Mucosa of stomach (tissue), 1 donor: Measurements from ENCODE around the gene PRLR.

Experiments used
- H3K27me3 ChIP-seq: one replicate; pipeline ENCODE4 v1.7.0; 2013; ENCODE audit warnings: mild to moderate bottlenecking, low read length; ENCODE audit not compliant: control insufficient read depth, insufficient read depth
- H3K36me3 ChIP-seq: one replicate; pipeline ENCODE4 v1.7.0; 2013; ENCODE audit warnings: low read length; ENCODE audit not compliant: control insufficient read depth, insufficient read depth
- H3K4me1 ChIP-seq: one replicate; pipeline ENCODE4 v1.7.0; 2013; ENCODE audit warnings: mild to moderate bottlenecking, low read length; ENCODE audit not compliant: control insufficient read depth, insufficient read depth
- H3K4me3 ChIP-seq: one replicate; pipeline ENCODE4 v1.7.0; 2013; ENCODE audit warnings: low read length
- H3K9ac ChIP-seq: one replicate; pipeline ENCODE4 v1.7.0; 2013; ENCODE audit warnings: mild to moderate bottlenecking, low read length, moderate library complexity
- H3K9me3 ChIP-seq: one replicate; pipeline ENCODE4 v1.7.0; 2013; ENCODE audit warnings: mild to moderate bottlenecking, low read length, moderate library complexity; ENCODE audit not compliant: control insufficient read depth
- donor health status: Pancreatic carcinoma.

Gene PRLR

DNA sequence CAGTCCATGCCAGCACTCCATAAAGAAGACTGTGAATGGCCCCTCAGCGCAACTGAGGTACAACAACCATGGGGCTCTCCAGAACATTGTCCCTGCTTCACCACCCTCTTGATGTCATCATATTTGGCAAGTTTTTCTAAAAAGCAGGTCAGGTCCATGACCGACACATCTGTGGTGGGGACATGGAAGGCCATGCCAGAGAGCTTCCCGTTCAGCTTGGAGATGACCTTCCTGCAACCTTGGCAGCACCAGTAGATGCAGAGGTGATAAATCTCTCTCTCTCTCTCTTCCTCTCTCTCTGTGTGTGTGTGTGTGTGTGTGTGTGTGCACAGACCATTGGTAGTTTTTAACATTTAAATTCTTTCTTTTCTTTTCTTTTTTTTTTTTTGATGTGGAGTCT is 147.1 kb downstream of the PRLR start:
- H3K4me3 ChIP-seq: no peak overlapping the region
- H3K9me3 ChIP-seq: no peaks in the 10 kb centered on the region
- no peaks in the 10 kb centered on the region for H3K36me3 ChIP-seq
- no peaks in the 10 kb centered on the region for H3K27me3 ChIP-seq
- no peaks in the 10 kb centered on the region for H3K4me1 ChIP-seq
- no peak overlapping the region for H3K9ac ChIP-seq

DNA sequence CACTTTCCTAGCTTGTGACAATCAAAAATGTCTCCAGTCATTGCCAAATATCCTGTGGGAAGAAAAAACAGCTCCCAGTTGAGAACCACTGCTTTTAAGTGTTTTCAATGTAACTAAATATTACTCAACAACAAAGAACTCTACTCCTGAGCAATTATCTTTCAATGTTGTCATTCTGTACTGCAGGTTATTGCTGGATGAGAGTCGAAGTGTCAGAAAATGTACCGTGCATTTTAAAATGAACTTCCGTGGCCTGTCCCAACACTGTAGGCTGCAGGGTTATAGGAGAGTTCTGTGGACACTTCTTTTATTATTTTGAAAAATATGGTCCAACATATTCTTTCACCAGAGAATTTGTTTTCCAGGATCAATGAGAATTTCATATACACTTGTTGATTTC is 147.8 kb downstream of the PRLR start:
- no peak overlapping the region for H3K4me3 ChIP-seq
- H3K36me3 ChIP-seq: no peaks in the 10 kb centered on the region
- no peaks in the 10 kb centered on the region for H3K4me1 ChIP-seq
- no peaks in the 10 kb centered on the region for H3K27me3 ChIP-seq
- H3K9me3 ChIP-seq: no peaks in the 10 kb centered on the region
- H3K9ac ChIP-seq: no peak overlapping the region

DNA sequence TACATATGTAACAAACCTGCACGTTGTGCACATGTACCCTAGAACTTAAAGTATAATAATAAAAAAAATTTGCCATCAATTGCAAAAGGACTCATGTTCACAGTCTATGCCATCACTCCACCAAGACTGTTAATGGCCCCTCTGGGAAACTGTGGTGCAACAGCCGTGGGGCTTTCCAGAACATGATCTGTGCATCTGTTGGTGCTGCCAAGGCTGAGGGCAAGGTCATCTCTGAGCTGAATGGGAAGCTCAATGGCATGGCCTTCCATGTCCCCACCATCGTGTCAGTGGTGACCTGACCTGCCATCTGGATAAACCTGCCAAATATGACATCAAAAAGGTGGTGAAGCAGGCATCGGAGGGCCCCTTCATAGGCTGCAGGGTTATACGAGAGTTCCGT is 149.2 kb downstream of the PRLR start:
- no peaks in the 10 kb centered on the region for H3K9me3 ChIP-seq
- no peak overlapping the region for H3K9ac ChIP-seq
- no peaks in the 10 kb centered on the region for H3K27me3 ChIP-seq
- no peak overlapping the region for H3K4me3 ChIP-seq
- no peaks in the 10 kb centered on the region for H3K4me1 ChIP-seq
- no peaks in the 10 kb centered on the region for H3K36me3 ChIP-seq

DNA sequence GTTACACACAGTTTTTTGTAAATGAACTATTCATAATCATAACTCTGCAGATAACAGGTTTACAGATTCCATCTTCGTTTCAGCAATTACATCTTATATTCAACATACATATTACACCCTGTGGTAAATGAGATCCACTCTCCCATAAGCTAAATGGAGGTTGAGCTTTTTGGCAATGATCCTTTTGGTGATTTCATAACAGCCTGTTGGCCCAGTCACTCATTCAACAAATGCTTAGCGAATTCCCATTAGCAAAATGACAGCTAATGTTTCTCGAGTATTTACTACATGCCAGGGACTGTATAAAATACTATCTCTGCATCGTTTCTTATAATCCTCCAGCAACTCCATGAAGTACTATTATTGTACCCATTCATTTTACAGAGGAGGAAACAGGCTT is 157.1 kb downstream of the PRLR start:
- H3K9ac ChIP-seq: no peak overlapping the region

DNA sequence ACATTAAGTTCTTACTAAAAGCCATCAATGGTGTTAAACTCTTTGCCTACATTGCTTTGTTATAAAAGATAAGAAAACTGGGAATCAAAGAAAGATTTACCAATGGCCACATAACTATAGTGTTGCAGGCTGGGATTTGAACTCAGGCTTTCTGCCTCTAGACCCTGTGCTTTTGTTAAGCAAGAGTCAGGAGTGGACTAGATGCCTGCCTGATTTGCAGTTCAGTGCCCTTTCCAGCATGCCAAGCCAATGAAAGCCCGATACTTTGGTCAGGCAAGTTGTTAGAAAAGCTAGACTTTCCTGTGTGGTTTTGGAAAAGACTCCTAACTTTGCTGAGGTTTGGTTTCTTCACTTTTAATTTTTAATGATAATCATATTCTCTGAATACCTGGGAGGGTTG is 161.1 kb downstream of the PRLR start:
- Histone ChIP-seq H3K9ac (no peak overlapping the region), H3K4me3 (no peak overlapping the region), H3K36me3 (no peaks in the 10 kb centered on the region), H3K9me3 (no peaks in the 10 kb centered on the region), H3K27me3 (no peaks in the 10 kb centered on the region), H3K4me1 (no peaks in the 10 kb centered on the region)

More for the DNA sequence above, 157.1 kb downstream of the PRLR start:
- no peaks in the 10 kb centered on the region for H3K27me3 ChIP-seq
- H3K4me3 ChIP-seq: no peak overlapping the region
- no peaks in the 10 kb centered on the region for H3K9me3 ChIP-seq
- no peaks in the 10 kb centered on the region for H3K36me3 ChIP-seq
- no peaks in the 10 kb centered on the region for H3K4me1 ChIP-seq

DNA sequence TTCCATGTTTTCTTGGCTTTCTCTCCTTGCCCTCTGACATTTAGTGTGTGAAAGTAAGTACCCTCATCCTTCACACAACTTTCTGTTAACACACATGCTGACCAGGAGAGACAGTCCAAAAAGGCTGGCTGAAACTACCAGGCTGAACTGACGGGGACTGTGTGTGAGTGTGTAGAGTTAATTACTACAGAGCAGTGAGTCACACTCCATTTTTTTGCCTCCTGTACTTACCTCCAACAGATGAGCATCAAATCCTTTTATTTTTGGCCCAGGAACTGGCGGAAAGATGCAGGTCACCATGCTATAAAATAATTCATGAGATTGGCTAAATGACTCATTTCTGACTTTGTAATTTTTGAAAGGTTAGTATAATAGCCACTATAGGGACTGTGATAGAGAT is 162.3 kb downstream of the PRLR start:
- Histone ChIP-seq H3K9ac (no peak overlapping the region), H3K27me3 (no peaks in the 10 kb centered on the region), H3K4me3 (no peak overlapping the region), H3K36me3 (no peaks in the 10 kb centered on the region), H3K4me1 (no peaks in the 10 kb centered on the region), H3K9me3 (no peaks in the 10 kb centered on the region)

DNA sequence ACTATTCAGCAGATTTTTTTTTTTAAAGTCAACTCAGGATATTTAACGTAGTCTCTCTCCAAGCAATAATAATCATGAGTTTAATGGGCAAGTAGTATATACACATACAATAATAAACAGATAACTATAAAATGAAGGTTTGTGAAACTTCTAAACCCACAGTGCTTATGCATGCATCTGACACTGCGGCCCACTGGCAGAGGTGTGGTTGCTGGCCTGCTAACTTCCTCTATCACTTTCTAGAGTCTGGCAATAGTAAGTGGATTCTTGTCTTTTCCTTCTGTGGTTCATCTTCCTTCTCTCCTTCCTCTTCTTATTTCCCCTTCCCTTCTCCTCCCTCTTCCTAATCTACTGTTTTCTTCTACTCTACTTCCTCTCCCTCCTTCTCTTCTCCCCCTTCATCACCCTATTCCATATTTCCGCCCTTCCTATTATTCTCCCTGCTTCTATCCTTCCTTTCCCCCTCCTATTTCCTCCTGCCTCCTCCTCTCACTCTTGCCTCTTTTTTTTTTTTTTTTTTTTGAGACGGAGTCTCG is 164.0 kb downstream of the PRLR start:
- Histone ChIP-seq H3K4me1 (no peaks in the 10 kb centered on the region), H3K36me3 (no peaks in the 10 kb centered on the region), H3K27me3 (no peaks in the 10 kb centered on the region), H3K4me3 (no peak overlapping the region), H3K9me3 (no peaks in the 10 kb centered on the region), H3K9ac (no peak overlapping the region)

DNA sequence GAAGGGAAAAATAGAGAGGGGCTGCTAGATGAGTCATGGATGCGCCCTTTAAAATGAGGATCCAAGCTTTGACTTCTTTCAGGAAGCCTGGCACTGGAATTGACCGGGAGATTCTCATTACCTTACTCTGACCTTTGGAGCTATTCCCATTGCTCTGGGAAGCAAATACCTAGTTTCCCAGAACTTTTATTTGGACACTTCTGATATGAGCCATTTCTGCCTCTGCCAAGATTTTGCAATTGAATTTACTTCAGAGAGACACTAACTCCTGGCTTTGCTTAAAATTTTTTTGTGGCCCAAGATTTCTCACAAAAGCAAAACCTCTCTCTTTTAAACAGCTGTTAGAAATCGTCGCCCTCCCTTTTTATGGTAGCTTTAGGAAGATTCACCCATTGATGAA is 166.9 kb downstream of the PRLR start:
- Histone ChIP-seq H3K36me3 (no peaks in the 10 kb centered on the region), H3K9me3 (no peaks in the 10 kb centered on the region), H3K4me1 (no peaks in the 10 kb centered on the region), H3K27me3 (no peaks in the 10 kb centered on the region), H3K9ac (no peak overlapping the region), H3K4me3 (no peak overlapping the region)

DNA sequence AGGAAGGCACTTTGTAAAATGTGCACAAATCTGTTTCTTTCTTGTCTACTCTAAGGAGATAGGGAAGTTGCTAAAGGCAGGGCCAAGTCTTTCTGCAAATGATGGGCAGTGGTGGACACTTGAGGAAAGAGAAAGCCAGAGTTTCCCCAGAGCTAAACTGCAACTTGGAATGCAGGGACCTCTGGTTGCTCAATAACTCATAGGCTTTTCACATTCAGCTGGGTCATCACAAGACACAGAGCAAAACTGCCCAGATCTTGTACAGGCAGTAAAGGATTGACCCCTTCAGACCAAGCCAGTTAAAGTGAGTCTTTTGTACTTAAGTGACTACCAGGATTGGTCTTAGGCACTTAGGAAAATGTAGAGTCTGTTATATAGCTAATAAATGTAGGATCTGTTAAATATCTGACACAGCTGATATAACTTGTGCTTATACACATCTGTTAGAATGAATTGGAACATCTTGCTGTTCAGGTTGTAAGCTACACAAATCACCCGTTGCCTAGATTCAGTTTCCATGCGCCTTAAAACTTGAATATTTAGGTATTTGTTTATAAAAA is 169.0 kb downstream of the PRLR start:
- Histone ChIP-seq H3K36me3 (no peaks in the 10 kb centered on the region), H3K9me3 (no peaks in the 10 kb centered on the region), H3K9ac (no peak overlapping the region), H3K4me3 (no peak overlapping the region), H3K4me1 (no peaks in the 10 kb centered on the region), H3K27me3 (no peaks in the 10 kb centered on the region)

DNA sequence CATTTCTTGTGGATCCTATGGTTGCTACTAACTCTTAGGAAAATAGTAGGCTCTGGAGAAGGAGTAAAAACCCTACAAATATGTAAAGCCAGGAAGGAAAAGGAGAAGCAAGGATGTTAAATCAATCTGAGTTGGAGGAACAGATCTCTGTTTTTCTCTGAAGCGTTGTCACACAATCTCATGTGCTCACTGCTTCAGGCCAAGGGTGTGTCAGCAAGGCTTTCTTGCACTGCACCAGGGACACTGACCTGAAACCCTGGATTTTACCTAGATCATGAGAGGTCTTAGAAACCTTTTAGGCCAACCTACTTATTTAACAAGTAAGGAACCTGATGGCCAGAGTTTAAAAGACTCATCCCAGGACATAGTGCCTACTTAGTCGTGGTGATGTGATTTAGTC is 170.1 kb downstream of the PRLR start:
- Histone ChIP-seq H3K4me1 (no peaks in the 10 kb centered on the region), H3K27me3 (no peaks in the 10 kb centered on the region), H3K9me3 (no peaks in the 10 kb centered on the region), H3K4me3 (no peak overlapping the region), H3K36me3 (no peaks in the 10 kb centered on the region), H3K9ac (no peak overlapping the region)

DNA sequence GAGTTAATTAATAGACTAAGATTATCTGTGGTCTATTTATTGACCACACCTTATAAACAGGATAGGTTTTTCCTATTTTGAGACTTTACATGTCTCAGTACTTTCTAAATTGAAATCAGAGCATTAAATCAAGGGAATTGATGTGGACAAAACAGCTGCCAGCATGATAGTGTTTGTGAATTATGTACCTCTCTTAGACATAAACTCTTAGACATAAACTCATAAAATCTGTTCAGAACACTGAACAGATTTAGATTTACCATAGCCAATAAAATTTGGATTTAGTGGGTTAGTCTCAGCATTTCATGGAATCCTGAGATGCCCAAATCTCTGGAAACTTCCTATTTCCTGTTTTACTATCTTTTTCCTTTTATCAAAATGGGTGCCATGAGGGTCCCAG is 171.0 kb downstream of the PRLR start:
- H3K4me3 ChIP-seq: no peak overlapping the region
- H3K9me3 ChIP-seq: no peaks in the 10 kb centered on the region
- H3K36me3 ChIP-seq: no peaks in the 10 kb centered on the region
- H3K9ac ChIP-seq: no peak overlapping the region
- H3K27me3 ChIP-seq: no peaks in the 10 kb centered on the region
- no peaks in the 10 kb centered on the region for H3K4me1 ChIP-seq

DNA sequence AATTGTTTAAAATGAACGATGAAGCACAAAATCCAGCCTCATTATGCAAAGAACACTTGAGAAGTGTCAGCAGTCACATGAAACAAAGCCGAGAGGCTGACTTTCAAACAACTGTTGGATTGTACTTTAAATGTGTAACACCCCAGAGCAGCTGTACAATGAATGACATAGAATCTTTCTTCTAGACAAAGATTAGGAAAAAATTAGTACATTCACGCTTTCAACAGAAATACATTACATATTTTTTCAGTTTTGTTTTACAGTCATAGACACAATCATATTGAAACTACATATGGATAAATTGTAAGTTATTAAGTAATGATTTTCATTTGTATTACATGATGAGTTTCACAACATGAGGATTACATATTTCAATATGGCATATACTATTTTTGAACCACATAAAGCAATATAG is 171.9 kb downstream of the PRLR start:
- Histone ChIP-seq H3K36me3 (no peaks in the 10 kb centered on the region), H3K9ac (no peak overlapping the region), H3K9me3 (no peaks in the 10 kb centered on the region), H3K27me3 (no peaks in the 10 kb centered on the region), H3K4me3 (no peak overlapping the region), H3K4me1 (no peaks in the 10 kb centered on the region)

DNA sequence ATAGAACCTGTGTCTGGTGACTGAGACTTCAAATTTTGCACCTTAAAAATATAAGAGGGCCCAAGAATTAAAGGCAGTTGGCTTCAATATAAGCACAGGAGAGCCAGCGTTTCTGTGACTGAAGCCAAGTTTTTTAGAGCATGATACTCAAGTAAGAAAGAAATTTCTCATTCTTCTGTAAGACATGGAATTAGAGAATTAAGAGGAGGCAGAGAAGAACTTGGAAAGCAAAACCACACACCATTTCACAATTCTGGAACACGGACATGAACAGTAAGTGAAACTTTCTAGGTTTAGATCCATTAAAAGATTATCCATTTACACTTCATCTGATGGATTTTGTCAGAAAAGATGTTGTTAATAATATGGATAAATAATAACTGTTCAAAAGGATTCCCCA is 173.6 kb downstream of the PRLR start:
- H3K36me3 ChIP-seq: no peaks in the 10 kb centered on the region
- H3K9me3 ChIP-seq: no peaks in the 10 kb centered on the region
- H3K4me3 ChIP-seq: no peak overlapping the region
- no peak overlapping the region for H3K9ac ChIP-seq
- no peaks in the 10 kb centered on the region for H3K4me1 ChIP-seq
- H3K27me3 ChIP-seq: no peaks in the 10 kb centered on the region
